NCI-H1436 (cell line): ENCODE data around the gene CERS2.

Experiments
- DNase-seq: peaks from one replicate; lab custom pipeline; 2025; lab: John Stamatoyannopoulos, UW

The CERS2 gene

DNA sequence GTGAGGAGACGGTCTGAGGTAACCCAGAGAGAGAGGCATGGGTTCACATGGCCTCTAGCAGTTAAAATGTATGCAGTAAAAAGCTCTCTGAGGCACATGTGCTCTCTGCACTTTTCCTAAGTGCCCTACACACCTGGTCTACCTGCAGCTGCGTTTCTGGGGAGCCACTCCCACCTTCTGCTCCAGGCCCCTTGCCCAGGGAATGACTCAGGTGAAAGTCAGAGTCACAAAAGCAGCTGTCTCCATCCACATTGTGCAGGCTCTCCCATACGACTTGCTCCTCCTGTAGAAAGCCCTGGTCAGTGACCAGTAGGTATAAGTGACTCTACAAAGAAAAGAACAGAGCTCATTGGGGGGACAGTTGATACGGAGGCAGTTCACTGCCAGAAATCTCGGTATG, 23.3 kb upstream of the CERS2 start:
- no peak for DNase-seq

DNA sequence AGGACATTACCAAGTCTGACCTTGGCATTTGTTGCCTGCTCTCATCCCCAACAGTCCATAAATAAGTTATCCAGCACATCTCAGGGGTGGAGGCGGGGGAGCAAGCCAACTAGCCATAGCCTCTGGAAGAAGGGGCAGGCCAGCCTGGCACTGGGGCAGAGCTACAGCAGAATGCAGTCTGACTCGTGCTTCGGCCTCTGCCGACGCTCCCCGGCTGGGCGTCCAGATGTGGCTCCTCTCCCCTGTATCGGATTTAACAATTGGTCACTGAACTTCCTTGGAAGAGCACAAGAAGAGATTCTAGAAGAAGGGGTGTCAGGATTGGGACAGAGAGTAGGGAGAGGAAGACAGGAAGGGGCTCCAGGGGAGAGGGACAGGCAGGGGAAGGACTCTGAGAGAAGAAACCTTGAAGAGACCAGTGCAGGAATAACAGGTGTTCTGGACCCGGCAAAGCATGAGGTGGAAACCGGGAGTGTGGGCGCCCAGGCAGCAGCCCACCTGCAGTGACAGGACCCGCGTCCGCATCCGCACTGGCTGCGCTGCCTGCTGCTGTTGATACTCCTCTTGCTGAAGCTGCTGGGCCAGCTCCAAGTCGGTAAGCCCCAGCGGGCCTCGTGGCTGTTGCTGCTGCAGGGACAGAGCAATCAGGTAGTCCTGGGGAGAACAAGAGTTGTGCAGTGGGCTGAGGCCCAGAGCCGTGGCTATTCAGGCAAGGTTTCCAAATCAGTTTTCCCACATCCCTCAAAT, 22.7 kb upstream of the CERS2 start:
- no peak for DNase-seq

DNA sequence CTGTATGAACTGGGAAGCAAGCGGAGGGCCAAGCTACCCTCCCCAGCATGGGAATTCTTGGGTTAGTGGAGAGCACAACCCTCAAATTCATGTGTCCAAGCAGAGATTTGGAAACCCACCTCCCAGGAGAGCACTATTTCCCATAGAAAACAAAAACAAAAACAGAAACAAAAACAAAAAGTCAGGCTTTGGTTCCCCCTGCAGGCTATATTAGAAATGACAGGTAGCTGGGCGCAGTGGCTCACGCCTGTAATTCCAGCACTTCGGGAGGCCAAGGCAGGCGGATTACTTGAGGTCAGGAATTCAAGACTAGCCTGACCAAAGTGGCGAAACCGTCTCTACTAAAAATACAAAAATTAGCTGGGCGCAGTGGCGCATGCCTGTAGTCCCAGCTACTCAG, 21.3 kb upstream of the CERS2 start:
- no peak for DNase-seq

DNA sequence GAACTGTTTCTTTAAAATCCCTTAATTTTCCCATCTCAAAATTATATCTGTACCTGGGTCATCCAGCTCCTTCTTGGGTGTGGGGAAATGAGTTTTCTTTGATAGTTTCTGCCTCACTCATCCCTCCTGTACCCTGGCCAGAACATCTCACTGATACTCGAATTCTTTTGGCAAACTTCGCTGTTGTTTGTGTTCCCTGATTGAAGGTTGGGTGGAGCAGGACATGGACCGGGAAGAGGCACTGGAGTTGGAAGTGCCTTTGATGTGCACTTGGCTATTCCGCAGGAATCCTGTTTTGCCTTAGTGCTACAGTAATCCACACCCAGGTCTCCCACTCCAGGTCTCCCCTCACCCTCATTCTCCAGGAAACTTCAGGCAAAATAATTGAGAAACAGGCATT, 20.8 kb upstream of the CERS2 start:
- no peak for DNase-seq

DNA sequence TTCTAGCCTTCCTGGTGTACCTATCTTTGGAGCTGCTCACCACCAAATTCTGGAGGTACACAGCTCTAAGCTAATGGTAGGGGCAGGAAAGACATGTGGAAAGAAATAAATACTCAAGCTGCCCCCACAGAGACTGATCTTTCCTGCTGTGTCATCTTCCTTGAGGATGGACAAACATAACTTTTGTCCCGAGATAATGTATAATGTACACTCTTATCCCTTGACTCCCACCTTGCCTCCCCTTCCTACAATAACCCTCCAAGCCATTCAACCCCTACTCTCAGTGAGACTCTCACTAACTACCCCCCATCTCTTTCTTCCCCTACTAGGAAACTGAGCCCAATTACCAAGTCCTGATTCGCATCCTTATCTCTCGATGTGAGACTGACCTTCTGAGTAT, 19.6 kb upstream of the CERS2 start:
- DNase-seq, result no peak

DNA sequence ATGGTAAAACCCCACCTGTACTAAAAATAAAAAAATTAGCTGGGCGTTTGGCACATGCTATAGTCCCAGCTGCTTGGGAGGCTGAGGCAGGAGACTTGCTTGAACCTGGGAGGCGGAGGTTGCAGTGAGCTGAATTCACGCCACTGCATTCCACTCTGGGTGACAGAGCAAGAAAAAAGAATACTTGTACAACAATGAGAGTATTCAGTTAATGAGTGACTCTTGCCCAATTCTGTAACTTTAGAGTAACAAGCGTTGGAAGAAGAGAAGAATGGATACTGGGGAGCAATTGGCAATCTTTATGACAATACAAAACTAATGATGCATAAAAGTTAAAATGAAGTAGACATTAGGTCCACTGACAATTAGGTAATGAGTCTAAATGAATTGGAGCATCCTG, 18.0 kb upstream of the CERS2 start:
- no peak for DNase-seq

DNA sequence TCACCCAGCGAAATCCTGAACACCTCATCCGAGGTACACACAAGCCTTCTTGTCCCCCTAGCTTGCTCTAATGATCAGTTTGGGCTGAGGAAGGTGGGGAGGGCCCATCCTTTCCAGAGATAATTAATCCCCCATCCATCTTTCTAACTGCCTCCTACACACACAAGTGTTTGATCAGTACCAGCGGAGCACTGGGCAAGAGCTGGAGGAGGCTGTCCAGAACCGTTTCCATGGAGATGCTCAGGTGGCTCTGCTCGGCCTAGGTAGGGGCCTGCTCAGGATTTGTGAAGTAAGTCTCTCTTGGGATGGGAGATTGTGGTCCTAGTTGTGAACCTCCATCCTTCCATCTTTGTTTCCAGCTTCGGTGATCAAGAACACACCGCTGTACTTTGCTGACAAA, 13.3 kb upstream of the CERS2 start:
- no peak for DNase-seq

DNA sequence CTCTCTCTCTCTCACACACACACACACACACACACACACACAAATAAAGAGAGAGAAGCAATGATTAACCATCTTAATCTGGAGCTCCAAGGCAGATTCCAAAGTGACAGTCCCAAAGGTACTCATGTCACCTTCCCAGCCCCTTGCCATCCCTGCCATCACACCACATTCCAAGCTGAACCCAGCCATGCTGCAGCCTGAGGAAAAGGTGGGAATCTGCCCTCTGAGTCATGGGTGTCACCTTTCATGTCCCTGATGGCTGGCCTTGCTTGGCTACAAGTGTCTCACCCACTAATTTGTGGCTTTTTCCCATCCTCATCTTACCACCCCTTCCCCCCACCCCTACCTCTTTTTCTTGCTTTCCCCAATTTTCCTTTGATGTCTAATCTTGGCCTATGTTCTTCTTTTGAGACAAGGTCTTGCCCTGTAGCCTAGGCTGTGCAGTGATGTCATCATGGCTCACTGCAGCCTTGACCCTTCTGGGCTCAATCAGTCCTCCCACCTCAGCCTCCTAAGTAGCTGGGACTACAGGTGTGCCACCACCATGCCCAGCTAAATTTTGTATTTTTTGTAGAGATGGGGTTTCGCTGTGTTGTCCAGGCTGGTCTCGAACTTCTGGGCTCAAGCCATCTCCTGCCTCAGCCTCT, 10.7 kb upstream of the CERS2 start:
- no peak for DNase-seq

DNA sequence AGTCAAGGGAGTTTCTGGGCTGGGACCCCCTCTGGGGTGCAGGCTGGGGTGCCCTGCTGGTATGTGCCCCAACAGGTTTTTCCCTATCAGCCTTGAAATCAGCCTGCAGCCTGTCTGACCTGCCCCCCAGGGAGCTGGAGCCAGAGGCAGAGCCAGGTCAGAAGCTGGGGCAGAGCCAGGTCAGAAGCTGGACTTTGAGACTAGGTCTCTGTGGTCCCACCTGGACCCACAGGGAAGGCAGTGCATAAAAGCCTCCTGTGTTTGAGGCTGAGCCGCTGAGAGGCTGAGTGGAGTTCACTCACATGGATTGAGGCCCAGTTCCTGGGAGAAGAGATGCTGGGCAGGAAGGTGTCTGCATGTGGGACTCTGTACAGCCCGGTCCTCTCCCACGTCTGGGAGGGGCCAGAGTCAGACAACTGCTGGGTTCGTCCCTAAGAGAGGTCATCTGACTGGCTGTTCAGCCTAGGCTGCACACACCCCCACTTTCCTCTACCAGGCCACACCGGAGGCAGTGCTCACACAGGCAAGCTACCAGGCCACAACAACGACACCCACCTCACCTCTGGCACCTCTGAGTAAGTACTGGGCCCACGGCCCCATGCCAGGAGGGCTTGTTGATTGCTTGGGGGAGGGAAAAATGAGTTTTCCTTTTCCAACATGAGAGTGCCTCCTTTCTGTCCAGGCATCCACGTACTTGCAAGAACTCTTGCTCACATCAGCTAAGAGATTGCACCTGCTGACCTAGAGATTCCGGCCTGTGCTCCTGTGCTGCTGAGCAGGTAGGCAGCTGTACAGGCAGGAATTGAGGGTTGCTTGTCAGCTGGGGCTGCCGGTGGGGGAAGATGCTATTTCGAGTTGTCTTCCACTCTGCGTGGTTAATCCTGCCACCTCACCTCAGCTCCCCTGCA, 7.4 kb upstream of the CERS2 start, which contains the start of gene ANXA9:
Gene ANXA9, plus strand, starts transcription at position 488 of the 908 bp plus-strand sequence. CDS start 814 bp downstream, outside the sequence.
- no peak for DNase-seq

GRCh38 chr1:150981177-150981804, 6.7 kb upstream of the CERS2 start:
- DNase-seq, result peak; percentile 72

- DNase-seq, result peak; percentile 83
Measured at GRCh38 chr1:150979092-150980056, 4.7 kb upstream of the CERS2 start.

DNA sequence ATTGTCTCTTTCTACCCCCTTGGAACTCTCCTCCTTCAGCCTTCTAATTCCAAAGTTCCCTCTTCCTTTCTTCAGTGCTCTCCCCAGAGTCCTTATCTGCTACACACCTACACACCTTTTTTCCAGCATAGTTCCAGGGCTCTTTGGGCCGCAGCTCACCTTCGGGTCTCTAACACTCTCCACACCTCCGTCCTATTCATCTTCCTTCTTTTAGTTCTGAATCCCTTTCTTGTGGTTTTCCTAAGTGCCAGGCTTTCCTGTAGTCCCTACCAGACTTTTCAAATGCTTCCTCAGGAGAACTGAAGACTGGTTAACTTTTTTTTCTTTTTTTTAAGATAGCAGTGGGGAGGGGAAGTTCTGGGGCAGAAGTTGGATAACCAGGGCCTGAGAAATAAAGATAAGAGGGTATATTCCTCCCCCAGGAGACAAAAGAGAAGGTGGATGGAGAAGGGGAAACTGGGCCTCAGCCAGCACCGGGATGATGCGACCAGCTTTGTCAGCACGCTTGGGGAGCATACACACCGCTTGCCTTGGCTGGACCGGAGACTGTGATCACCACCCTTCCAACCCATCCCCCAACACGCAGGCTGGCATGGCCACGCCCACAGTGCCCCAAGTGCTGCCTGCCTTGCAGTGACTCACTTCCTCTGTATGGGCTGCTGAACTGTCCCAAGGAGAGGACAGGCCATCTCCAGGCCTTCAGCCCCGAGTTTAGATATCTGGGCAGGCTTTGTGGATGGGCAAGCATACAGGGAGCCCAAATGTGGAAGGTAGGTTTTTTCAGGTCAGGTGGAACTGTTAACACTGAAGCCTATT, 2.5 kb upstream of the CERS2 start:
- DNase-seq, result no peak

DNA sequence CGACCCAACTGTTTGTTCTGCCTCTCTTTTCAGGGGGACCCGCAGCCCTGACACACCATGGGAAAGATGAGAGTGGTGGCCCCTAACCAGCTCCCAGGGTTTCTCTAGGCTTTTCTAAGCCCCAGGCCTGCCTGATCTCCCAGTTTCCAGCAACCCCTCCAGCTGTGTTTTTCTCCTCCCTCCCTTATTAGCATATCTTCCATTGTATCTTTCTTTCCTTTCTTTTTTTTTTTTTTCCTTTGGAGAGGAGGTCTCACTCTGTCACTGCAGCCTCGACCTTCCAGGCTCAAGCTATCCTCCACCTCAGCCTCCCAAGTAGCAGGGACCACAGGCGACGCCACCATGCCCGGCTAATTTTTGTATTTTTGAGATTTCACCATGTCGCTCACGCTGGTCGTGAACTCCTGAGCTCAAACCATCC, 1.8 kb upstream of the CERS2 start:
- no peak for DNase-seq

- DNase-seq, result no peak
Measured at GRCh38 chr1:150973836-150974579, 627 bp downstream of the CERS2 start.

DNA sequence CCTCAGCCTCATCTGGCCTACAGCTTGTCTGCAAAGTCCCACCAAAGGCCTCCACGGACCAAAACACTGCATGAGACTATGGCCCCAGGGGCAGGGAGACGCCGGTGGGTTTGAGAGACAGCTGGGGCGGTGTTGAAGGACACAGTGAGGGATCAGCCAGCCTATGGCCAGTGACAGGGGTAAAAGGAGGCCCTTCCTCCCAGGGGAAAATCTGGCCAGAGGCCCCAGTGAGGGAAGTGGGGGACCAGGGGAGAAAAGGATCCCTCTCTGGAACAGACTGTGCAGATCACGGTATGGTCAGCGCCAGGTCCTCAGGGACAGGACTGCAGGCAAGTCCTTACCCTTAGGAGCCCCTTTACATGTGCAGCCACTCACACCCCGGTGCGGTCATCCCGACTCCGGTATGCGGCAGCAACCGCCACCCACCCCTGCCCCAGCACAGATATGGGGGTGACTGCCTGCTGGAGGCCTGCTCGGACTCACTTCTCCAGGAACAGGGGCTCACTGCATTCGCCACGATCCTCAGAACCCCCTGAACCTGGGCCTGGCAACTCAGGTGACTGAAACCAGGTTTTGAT, 1.3 kb downstream of the CERS2 start:
- no peak for DNase-seq

DNA sequence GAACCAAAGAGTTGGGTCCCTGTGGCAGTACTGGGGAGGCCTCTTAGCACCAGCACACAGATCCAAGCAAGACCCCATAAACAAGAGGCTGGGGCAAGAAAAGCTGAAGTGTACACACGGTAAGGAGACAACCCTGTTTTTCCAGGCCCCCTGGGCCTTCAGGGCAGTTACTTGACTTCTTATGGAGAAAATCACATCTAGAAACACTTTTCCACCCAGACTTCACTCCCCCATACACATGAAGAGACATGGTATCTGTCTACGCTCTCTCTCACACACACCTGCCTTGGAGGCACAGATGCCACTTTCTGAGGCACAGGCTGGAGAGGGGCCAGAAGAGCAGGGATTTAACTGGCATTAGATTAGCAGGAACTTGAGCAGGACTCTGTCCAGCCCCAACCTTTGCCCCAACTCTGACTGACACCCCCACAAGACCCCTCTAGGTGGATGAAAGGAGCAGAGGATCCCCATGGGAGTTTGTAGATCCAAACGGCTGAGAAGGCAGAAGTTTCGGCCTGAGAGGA, 2.2 kb downstream of the CERS2 start:
- no peak for DNase-seq

- no peak for DNase-seq
Measured at GRCh38 chr1:150971583-150972416, 2.8 kb downstream of the CERS2 start.
